ENCODE data around the gene RELN. TPM values are rescaled to one million over a fixed set of nuclear protein-coding genes. Genes with fewer than 3 reads are reported as not detected.

The RELN gene
- total RNA-seq, 1 experiment from 2014 or later: not detected

- no peak for DNase-seq (ENCODE audit: low read depth)
Measured at GRCh38 chr7:103637094-103637493, 352.4 kb downstream of the RELN start.

- no peak for DNase-seq (ENCODE audit: low read depth)
Measured at GRCh38 chr7:103636153-103636552, 353.3 kb downstream of the RELN start.

GRCh38 chr7:103632972-103633371 is 356.5 kb downstream of the RELN start:
- DNase-seq (ENCODE audit: low read depth): no peak

- no peak for DNase-seq (ENCODE audit: low read depth)
Measured at GRCh38 chr7:103632005-103632639, 357.3 kb downstream of the RELN start.

GRCh38 chr7:103630318-103630717 is 359.1 kb downstream of the RELN start:
- no peak for DNase-seq (ENCODE audit: low read depth)

- no peak for DNase-seq (ENCODE audit: low read depth)
Measured at GRCh38 chr7:103628742-103629141, 360.7 kb downstream of the RELN start.

- no peak for DNase-seq (ENCODE audit: low read depth)
Measured at GRCh38 chr7:103626776-103627175, 362.7 kb downstream of the RELN start.

- DNase-seq (ENCODE audit: low read depth): no peak
Measured at GRCh38 chr7:103622274-103622673, 367.2 kb downstream of the RELN start.

GRCh38 chr7:103613655-103614642 is 375.5 kb downstream of the RELN start:
- DNase-seq (ENCODE audit: low read depth): no peak

- no peak for DNase-seq (ENCODE audit: low read depth)
Measured at GRCh38 chr7:103609778-103610177, 379.7 kb downstream of the RELN start.

GRCh38 chr7:103605640-103606039 is 383.8 kb downstream of the RELN start:
- no peak for DNase-seq (ENCODE audit: low read depth)

- no peak for DNase-seq (ENCODE audit: low read depth)
Measured at GRCh38 chr7:103598326-103598905, 391.0 kb downstream of the RELN start.

GRCh38 chr7:103597606-103598005 is 391.9 kb downstream of the RELN start:
- no peak for DNase-seq (ENCODE audit: low read depth)

GRCh38 chr7:103594186-103594585 is 395.3 kb downstream of the RELN start:
- no peak for DNase-seq (ENCODE audit: low read depth)

- DNase-seq (ENCODE audit: low read depth): no peak
Measured at GRCh38 chr7:103593691-103594090, 395.8 kb downstream of the RELN start.

- no peak for DNase-seq (ENCODE audit: low read depth)
Measured at GRCh38 chr7:103592844-103593243, 396.6 kb downstream of the RELN start.

GRCh38 chr7:103592187-103592586 is 397.3 kb downstream of the RELN start:
- DNase-seq (ENCODE audit: low read depth): no peak

- DNase-seq (ENCODE audit: low read depth): no peak
Measured at GRCh38 chr7:103580031-103580430, 409.4 kb downstream of the RELN start.

- no peak for DNase-seq (ENCODE audit: low read depth)
Measured at GRCh38 chr7:103577059-103577458, 412.4 kb downstream of the RELN start.

- no peak for DNase-seq (ENCODE audit: low read depth)
Measured at GRCh38 chr7:103576641-103577040, 412.8 kb downstream of the RELN start.

- no peak for DNase-seq (ENCODE audit: low read depth)
Measured at GRCh38 chr7:103574576-103574975, 414.9 kb downstream of the RELN start.

- peak; percentile 22 for DNase-seq (ENCODE audit: low read depth)
Measured at GRCh38 chr7:103573479-103574058, 415.9 kb downstream of the RELN start.
